ENCODE measurements around the gene UNC5B.

- TF ChIP-seq POLR2AphosphoS5 (IDR thresholded peaks at IDR 0.05; ENCODE audit: borderline replicate concordance, low read depth, low read length): no peak
- no peak for TF ChIP-seq EZH2 (IDR thresholded peaks at IDR 0.05)
- TF ChIP-seq FOXP2 (optimal IDR thresholded peaks at IDR 0.05; ENCODE audit: control extremely low read depth, extremely low read length, insufficient read depth): no peak
Measured at GRCh38 chr10:71176661-71177060, 35.7 kb upstream of the UNC5B start.
